AG04450 (cell line): Measurements from ENCODE around the gene CACNA2D2. TPM values are rescaled to one million over a fixed set of nuclear protein-coding genes. Genes with fewer than 3 reads are reported as not detected.

ENCODE experiments used
- CTCF ChIA-PET: fragments of 300-600, 350-600 bp; formaldehyde crosslinking; extraction: SDS; loops from one replicate; lab custom pipeline; 2022; ENCODE audit warnings: antibody characterized with exemption, inconsistent platforms; lab: Charles Lee
- POLR2A ChIA-PET: fragments of 350-600 bp; formaldehyde crosslinking; extraction: SDS; loops from one replicate; lab custom pipeline; 2021; ENCODE audit warnings: antibody characterized with exemption, inconsistent platforms; lab: Yijun Ruan, JAX
- DNase-seq: peaks from one replicate; pipeline ENCODE4 v3.0.0-alpha.2; 2011; ENCODE audit warnings: low read depth, low spot score
- H3K27ac ChIP-seq: one replicate; pipeline ENCODE4 v1.5.1; 2012; ENCODE audit warnings: low read depth, low read length, control low read depth
- H3K27me3 ChIP-seq: one replicate; pipeline ENCODE4 v1.6.0; 2012; ENCODE audit warnings: low read length; ENCODE audit not compliant: control insufficient read depth, insufficient read depth
- H3K4me3 ChIP-seq: 2 replicates; pipeline ENCODE4 v1.5.1; 2011; ENCODE audit warnings: mild to moderate bottlenecking, low read depth, low read length, control low read depth
- H3K9me3 ChIP-seq: 2 replicates; pipeline ENCODE4 v1.5.1; 2012; ENCODE audit warnings: low read length; ENCODE audit not compliant: control insufficient read depth, insufficient read depth
- CTCF ChIP-seq: IDR thresholded peaks from 2 replicates; pipeline ENCODE4 v1.5.1; 2011; ENCODE audit warnings: low read depth, low read length, control low read depth, inconsistent platforms
- polyA plus RNA-seq: library from polyadenylated mRNA; depleted of rRNA; stranded (reverse); fragments of >200 nt; gene quantifications from 2 replicates; pipeline ENCODE4 v1.2.3, GENCODE V29; 2011

The CACNA2D2 gene
- polyA plus RNA-seq, 1 experiment: 0.09 TPM

- no peak for DNase-seq
- H3K4me3 ChIP-seq: no peak overlapping the region
- H3K27me3 ChIP-seq: no peaks in the 10 kb centered on the region
- TF ChIP-seq CTCF: no peak
- POLR2A ChIA-PET: interaction anchor here (0.7 to 0.8 kb wide), 2 partner anchors 10 to 35 kb away, joined by 3 read pairs; partner anchors contain the start of genes HYAL3 and NAA80
- no peaks in the 10 kb centered on the region; the same call in 1 of the 2 replicates for H3K9me3 ChIP-seq
- CTCF ChIA-PET: interaction anchor here (0.9 kb wide), 1 partner anchor 9 kb away, joined by 4 read pairs; no protein-coding TSS in a partner anchor
- peak overlapping the region; percentile 47 for H3K27ac ChIP-seq
These were observed 169.6 kb downstream of the CACNA2D2 start for GRCh38 chr3:50333744-50334328.

GRCh38 chr3:50331364-50331907 lies 172.0 kb downstream of the CACNA2D2 start:
- no peak overlapping the region for H3K27ac ChIP-seq
- ChIA-PET CTCF (interaction anchor here (1.1 kb wide), 1 partner anchor 10 kb away, joined by 5 read pairs; no protein-coding TSS in a partner anchor), POLR2A (no interaction called here)
- no peaks in the 10 kb centered on the region for H3K27me3 ChIP-seq
- H3K4me3 ChIP-seq: no peak overlapping the region
- H3K9me3 ChIP-seq: no peaks in the 10 kb centered on the region; the same call in 1 of the 2 replicates
- no peak for DNase-seq
- no peak for TF ChIP-seq CTCF

GRCh38 chr3:50330330-50330729 lies 173.1 kb downstream of the CACNA2D2 start:
- CTCF ChIA-PET: interaction anchor here (1.1 to 1.5 kb wide), 2 partner anchors 9 to 136 kb away, joined by 3 to 5 read pairs; no protein-coding TSS in a partner anchor

GRCh38 chr3:50327943-50328691 lies 175.3 kb downstream of the CACNA2D2 start, which contains the start of gene TUSC2:
TUSC2 (minus strand) TSS chr3:50328223; CDS start chr3:50328099, 124 bp downstream.
- H3K27ac ChIP-seq: peak within 1 kb of the TSS; percentile 73
- POLR2A ChIA-PET: interaction anchor here (0.6 to 2.2 kb wide), 5 partner anchors 8 to 44 kb away, joined by 4 to 22 read pairs (median 7); partner anchors contain the start of genes CYB561D2, IFRD2 and NPRL2
- no peaks in the 10 kb centered on the region; the same call in 1 of the 2 replicates for H3K9me3 ChIP-seq
- DNase-seq: peak; percentile 82
- peak within 1 kb of the TSS; percentile 87 for H3K4me3 ChIP-seq
- TF ChIP-seq CTCF: no peak
- CTCF ChIA-PET: interaction anchor here (0.7 to 0.8 kb wide), 2 partner anchors 19 to 771 kb away, joined by 3 to 4 read pairs; no protein-coding TSS in a partner anchor
- no peaks in the 10 kb centered on the region for H3K27me3 ChIP-seq

More at GRCh38 chr3:50330330-50330729, 173.1 kb downstream of the CACNA2D2 start:
- no peaks in the 10 kb centered on the region; the same call in 1 of the 2 replicates for H3K9me3 ChIP-seq
- POLR2A ChIA-PET: interaction anchor here (0.6 kb wide), 1 partner anchor 11 kb away, joined by 3 read pairs; no protein-coding TSS in a partner anchor
- TF ChIP-seq CTCF: no peak
- peak overlapping the region; percentile 11 for H3K27ac ChIP-seq
- H3K4me3 ChIP-seq: no peak overlapping the region
- DNase-seq: no peak
- H3K27me3 ChIP-seq: no peaks in the 10 kb centered on the region
